H1 (cell line): Measurements from ENCODE around the gene SCIMP. TPM values are rescaled to one million over a fixed set of nuclear protein-coding genes. Genes with fewer than 3 reads are reported as not detected.

ENCODE experiments used
- CTCF ChIA-PET: fragments of 300-600 bp; sonication (Branson Sonifier 250); formaldehyde crosslinking; loops from one replicate; lab custom pipeline; 2021; ENCODE audit not compliant: partially characterized antibody; lab: Charles Lee
- POLR2A ChIA-PET: fragments of 300-600 bp; sonication (Branson Sonifier 250); formaldehyde crosslinking; loops from one replicate; lab custom pipeline; 2021; ENCODE audit warnings: inconsistent platforms; ENCODE audit not compliant: partially characterized antibody; lab: Charles Lee
- DNase-seq, 2 experiments: peaks; one replicate each; pipeline versions ENCODE4 v3.0.0 to v3.0.0-alpha.2; 2010 to 2022; ENCODE audit warnings: low spot score in 2 of 2, low read depth in 1 of 2, mixed read lengths in 1 of 2
- FAIRE-seq: peaks from 2 replicates; lab custom pipeline; 2011; peaks lifted over from hg19 to GRCh38; lab: Jason Lieb, UNC
- H2AFZ ChIP-seq: 2 replicates; pipeline ENCODE4 v1.8.1; 2012; ENCODE audit warnings: low read length, inconsistent platforms
- H2AK5ac ChIP-seq: 2 replicates; pipeline ENCODE4 v1.6.1; 2013; ENCODE audit warnings: low read depth, low read length
- H2BK120ac ChIP-seq: replicated peaks from 2 replicates; pipeline ENCODE3; 2013; ENCODE audit warnings: low read depth, low read length, inconsistent platforms
- H2BK12ac ChIP-seq: 2 replicates; pipeline ENCODE4 v1.6.1; 2013; ENCODE audit warnings: low read depth, low read length
- H2BK15ac ChIP-seq: 2 replicates; pipeline ENCODE4 v1.6.1; 2013; ENCODE audit warnings: low read length
- H2BK20ac ChIP-seq: 2 replicates; pipeline ENCODE4 v1.6.1; 2013; ENCODE audit warnings: low read length
- H2BK5ac ChIP-seq: 2 replicates; pipeline ENCODE4 v1.6.1; 2013; ENCODE audit warnings: low read depth, low read length
- H3K14ac ChIP-seq: 2 replicates; pipeline ENCODE4 v1.6.1; 2013; ENCODE audit warnings: inconsistent platforms; ENCODE audit not compliant: insufficient read length
- H3K18ac ChIP-seq: 2 replicates; pipeline ENCODE4 v1.6.1; 2013; ENCODE audit warnings: low read length; ENCODE audit errors: extremely low read depth
- H3K23ac ChIP-seq: 2 replicates; pipeline ENCODE4 v1.6.1; 2013; ENCODE audit warnings: inconsistent platforms; ENCODE audit not compliant: insufficient read length
- H3K23me2 ChIP-seq: 2 replicates; pipeline ENCODE4 v1.6.1; 2013; ENCODE audit warnings: low read depth, low read length
- H3K27ac ChIP-seq: 2 replicates; pipeline ENCODE4 v1.6.1; 2011; ENCODE audit warnings: low read depth, low read length, inconsistent platforms
- H3K27me3 ChIP-seq, 4 experiments: replicated peaks in 1 of 4; 1 replicate in 1 of 4; 2 replicates in 3 of 4; pipeline versions ENCODE4 v1.6.1 to v1.8.1; 2011 to 2013; ENCODE audit warnings: low read length in 3 of 4, mild to moderate bottlenecking in 3 of 4, inconsistent platforms in 2 of 4, mixed read lengths in 2 of 4, moderate library complexity in 1 of 4; ENCODE audit not compliant: control insufficient read depth in 3 of 4, insufficient read depth in 3 of 4; ENCODE audit errors: extremely low read depth in 1 of 4
- H3K36me3 ChIP-seq, 4 experiments: 2 replicates each; pipeline versions ENCODE4 v1.6.1 to v1.8.1; 2011 to 2013; ENCODE audit warnings: mild to moderate bottlenecking in 4 of 4, low read length in 3 of 4, moderate library complexity in 2 of 4, control low read depth in 1 of 4, inconsistent platforms in 1 of 4; ENCODE audit not compliant: insufficient read depth in 4 of 4, control insufficient read depth in 2 of 4
- H3K4ac ChIP-seq: replicated peaks from 2 replicates; pipeline ENCODE3; 2013; ENCODE audit warnings: low read length, low read depth, mixed read lengths, inconsistent platforms; ENCODE audit not compliant: insufficient read length
- H3K4me1 ChIP-seq, 4 experiments: replicated peaks in 1 of 4; 1 replicate in 1 of 4; 2 replicates in 3 of 4; pipeline versions ENCODE4 v1.6.1 to v1.8.1; 2011 to 2013; ENCODE audit warnings: low read length in 3 of 4, inconsistent platforms in 2 of 4, mixed read lengths in 1 of 4; ENCODE audit not compliant: insufficient read depth in 4 of 4, control insufficient read depth in 3 of 4
- H3K4me2 ChIP-seq, 2 experiments: 2 replicates each; pipeline versions ENCODE4 v1.6.1 to v1.8.1; 2011 to 2013; ENCODE audit warnings: low read depth in 2 of 2, low read length in 2 of 2, control low read depth in 1 of 2, inconsistent platforms in 1 of 2, mild to moderate bottlenecking in 1 of 2; ENCODE audit not compliant: insufficient read depth in 1 of 2
- H3K4me3 ChIP-seq, 4 experiments: fragments of 200-600, 300-600 bp in 1 of 4; sonication (generic), shearing (Covaris generic), sonication (Bioruptor Twin) in 1 of 4; 2 replicates each; pipeline versions ENCODE4 v1.5.1 to v1.8.1; 2011 to 2016; ENCODE audit warnings: low read length in 4 of 4, low read depth in 3 of 4, control low read depth in 2 of 4, inconsistent platforms in 2 of 4, mild to moderate bottlenecking in 2 of 4, mixed read lengths in 1 of 4, moderate library complexity in 1 of 4; ENCODE audit not compliant: insufficient read depth in 2 of 4; ENCODE audit errors: extremely low read depth in 1 of 4
- H3K56ac ChIP-seq: replicated peaks from 2 replicates; pipeline ENCODE3; 2013; ENCODE audit warnings: low read depth, mild to moderate bottlenecking, mixed read lengths, low read length, inconsistent platforms; ENCODE audit not compliant: insufficient read length
- H3K79me1 ChIP-seq: 2 replicates; pipeline ENCODE4 v1.6.1; 2013; ENCODE audit warnings: low read depth, low read length, control low read depth
- H3K79me2 ChIP-seq, 2 experiments: 2 replicates each; pipeline versions ENCODE4 v1.6.1 to v1.8.1; 2012 to 2013; ENCODE audit warnings: low read length in 2 of 2, mild to moderate bottlenecking in 2 of 2, inconsistent platforms in 1 of 2; ENCODE audit not compliant: insufficient read depth in 2 of 2, control insufficient read depth in 1 of 2
- H3K9ac ChIP-seq, 4 experiments: replicated peaks in 1 of 4; 1 replicate in 1 of 4; 2 replicates in 3 of 4; pipeline versions ENCODE4 v1.6.1 to v1.8.1; 2011 to 2013; ENCODE audit warnings: low read depth in 3 of 4, low read length in 3 of 4, control low read depth in 2 of 4, mild to moderate bottlenecking in 2 of 4, moderate library complexity in 2 of 4, inconsistent platforms in 1 of 4; ENCODE audit errors: extremely low read depth in 1 of 4
- H3K9me3 ChIP-seq, 2 experiments: 2 replicates each; pipeline versions ENCODE4 v1.6.1 to v1.8.1; 2012 to 2013; ENCODE audit warnings: mild to moderate bottlenecking in 2 of 2, moderate library complexity in 2 of 2, control low read depth in 1 of 2, inconsistent platforms in 1 of 2, low read depth in 1 of 2, low read length in 1 of 2, mixed read lengths in 1 of 2; ENCODE audit not compliant: insufficient read depth in 2 of 2
- H4K20me1 ChIP-seq, 2 experiments: replicated peaks in 1 of 2; 2 replicates each; pipeline versions ENCODE3 to v1.8.1; 2011 to 2013; ENCODE audit warnings: inconsistent platforms in 2 of 2, low read length in 2 of 2, mild to moderate bottlenecking in 1 of 2; ENCODE audit not compliant: insufficient read depth in 2 of 2, control insufficient read depth in 1 of 2
- H4K5ac ChIP-seq: 2 replicates; pipeline ENCODE4 v1.6.1; 2013; ENCODE audit warnings: low read length, low read depth, mixed read lengths, inconsistent platforms; ENCODE audit not compliant: insufficient read length
- H4K8ac ChIP-seq: 2 replicates; pipeline ENCODE4 v1.8.0; 2013; ENCODE audit warnings: mild to moderate bottlenecking, moderate library complexity, low read length, inconsistent platforms; ENCODE audit not compliant: insufficient read depth; ENCODE audit errors: extremely low read depth
- H4K91ac ChIP-seq: replicated peaks from 2 replicates; pipeline ENCODE3; 2013; ENCODE audit warnings: low read length, mixed read lengths, inconsistent platforms; ENCODE audit not compliant: insufficient read length
- HDAC6 ChIP-seq: IDR thresholded peaks from one replicate; pipeline ENCODE4 v1.7.1; 2012; ENCODE audit warnings: low read depth, mild to moderate bottlenecking, inconsistent platforms, low read length, moderate library complexity
- KDM1A ChIP-seq: fragments of 200-600, 300-600 bp; sonication (generic); IDR thresholded peaks from 2 replicates; pipeline ENCODE4 v1.7.1; 2016; ENCODE audit warnings: mild to moderate bottlenecking, low read length, borderline replicate concordance
- KDM4A ChIP-seq: IDR thresholded peaks from one replicate; pipeline ENCODE4 v1.7.1; 2012; ENCODE audit warnings: low read depth, mild to moderate bottlenecking, moderate library complexity, low read length, inconsistent platforms; ENCODE audit not compliant: severe bottlenecking
- POLR2AphosphoS5 ChIP-seq: IDR thresholded peaks from 2 replicates; pipeline ENCODE4 v1.6.1; 2011; ENCODE audit warnings: low read depth, low read length
- RAD21 ChIP-seq, 2 experiments: IDR thresholded peaks in 1 of 2; conservative IDR thresholded peaks in 1 of 2; 2 replicates each; pipeline ENCODE4 v1.6.1; 2011; ENCODE audit warnings: low read depth in 2 of 2, low read length in 2 of 2, improper control_type of control experiment in 1 of 2, inconsistent platforms in 1 of 2, mild to moderate bottlenecking in 1 of 2, moderate library complexity in 1 of 2
- SAP30 ChIP-seq: fragments of 300-600 bp; sonication (generic); IDR thresholded peaks from 2 replicates; pipeline ENCODE4 v1.7.1; 2012; ENCODE audit warnings: low read length, moderate library complexity, mild to moderate bottlenecking, inconsistent platforms; ENCODE audit not compliant: insufficient read depth, insufficient replicate concordance
- SP4 ChIP-seq: IDR thresholded peaks from 2 replicates; pipeline ENCODE4 v1.6.1; 2012; ENCODE audit warnings: low read length, inconsistent platforms
- YY1 ChIP-seq: IDR thresholded peaks from 2 replicates; pipeline ENCODE4 v1.6.1; 2011; ENCODE audit warnings: low read depth, mild to moderate bottlenecking, low read length
- WGBS, 2 experiments: shearing (Covaris generic) in 1 of 2; methylation state at CpG; one replicate each; pipeline versions ENCODE4 v1.1.6 to v1.1.7; 2013 to 2015; ENCODE audit warnings: low lambda C conversion rate in 2 of 2, mixed read lengths in 2 of 2, inconsistent platforms in 1 of 2, low coverage in 1 of 2, missing lambda C conversion rate in 1 of 2; ENCODE audit not compliant: insufficient replicate concordance in 2 of 2, insufficient coverage in 1 of 2, insufficient read length in 1 of 2; ENCODE audit errors: extremely low coverage in 1 of 2, missing lambda C conversion rate in 1 of 2; 5-methylcytosine and 5-hydroxymethylcytosine counted together
- polyA plus RNA-seq, 7 experiments: library from polyadenylated mRNA; depleted of rRNA in 3 of 7; stranded (reverse) in 5 of 7; unstranded in 2 of 7; fragments of >200 nt in 5 of 7; fragments of 200-250 nt in 2 of 7; gene quantifications; 1 replicate in 5 of 7; 2 replicates in 1 of 7; 4 replicates in 1 of 7; pipeline versions ENCODE4 v1.2.1 to v1.2.3, GENCODE V29; 2011 to 2013; ENCODE audit warnings: missing spikeins in 2 of 7, mixed read lengths in 2 of 7
- total RNA-seq: library from RNA; stranded (reverse); fragmentation: NEBNext Ultra II Directional; extraction: Animal tissue kit (Norgen Biotek cat#: 25700); gene quantifications from 2 replicates; pipeline ENCODE4 v1.2.1, GENCODE V29; 2021
- TF ChIP-seq, protein P1 (sequence below), 3 experiments: IDR thresholded peaks; 1 replicate in 2 of 3; 2 replicates in 1 of 3; pipeline versions ENCODE4 v1.5.1 to v1.6.1; 2011; ENCODE audit warnings: low read length in 3 of 3, mild to moderate bottlenecking in 3 of 3, inconsistent platforms in 2 of 3, low read depth in 1 of 3, moderate library complexity in 1 of 3; ENCODE audit not compliant: insufficient read depth in 1 of 3; ENCODE audit errors: control extremely low read depth in 1 of 3

SCIMP gene
- total and polyA plus RNA-seq, 2 of the 8 experiments (the other 6 are each of a cell fraction or from before 2014, with no cell fraction given), result not detected

GRCh38 chr17:5210614-5211252, 23.9 kb downstream of the SCIMP start:
- Histone ChIP-seq H2AFZ (no peak overlapping the region), H2BK12ac (no peak overlapping the region), H3K4ac (no peak overlapping the region), H2AK5ac (no peak overlapping the region), H3K79me1 (no peaks in the 10 kb centered on the region), H3K27ac (no peak overlapping the region), H2BK5ac (no peak overlapping the region), H3K27me3 (no peaks in the 10 kb centered on the region), H3K14ac (no peak overlapping the region), H4K20me1 (no peaks in the 10 kb centered on the region), H3K18ac (no peak overlapping the region), H3K23me2 (no peaks in the 10 kb centered on the region), H3K23ac (no peak overlapping the region), H2BK15ac (no peak overlapping the region), H3K79me2 (no peaks in the 10 kb centered on the region), H4K91ac (no peak overlapping the region), H3K56ac (no peak overlapping the region), H3K9ac (no peak overlapping the region)
- FAIRE-seq, result no peak
- 85% methylated on average over 8 of the region's 8 CpGs; no CpG with 5 or more reads in 1 of the 2 experiments for WGBS, 2 experiments
- CTCF ChIA-PET, result interaction anchor here (0.8 to 1.3 kb wide), 3 partner anchors 20 to 96 kb away, joined by 3 to 8 read pairs (median 3); partner anchors contain the start of gene ZNF594
- TF ChIP-seq RAD21 (IDR thresholded peaks at IDR 0.05 in 1 of 2, conservative IDR thresholded peaks at IDR 0.05 in 1 of 2; ENCODE audit: low read depth in 2 of 2, low read length in 2 of 2) (no peak), YY1 (no peak), SAP30 (no peak), POLR2AphosphoS5 (no peak), KDM1A (no peak), HDAC6 (no peak), KDM4A (no peak), SP4 (no peak)
- TF ChIP-seq, protein P1, sequence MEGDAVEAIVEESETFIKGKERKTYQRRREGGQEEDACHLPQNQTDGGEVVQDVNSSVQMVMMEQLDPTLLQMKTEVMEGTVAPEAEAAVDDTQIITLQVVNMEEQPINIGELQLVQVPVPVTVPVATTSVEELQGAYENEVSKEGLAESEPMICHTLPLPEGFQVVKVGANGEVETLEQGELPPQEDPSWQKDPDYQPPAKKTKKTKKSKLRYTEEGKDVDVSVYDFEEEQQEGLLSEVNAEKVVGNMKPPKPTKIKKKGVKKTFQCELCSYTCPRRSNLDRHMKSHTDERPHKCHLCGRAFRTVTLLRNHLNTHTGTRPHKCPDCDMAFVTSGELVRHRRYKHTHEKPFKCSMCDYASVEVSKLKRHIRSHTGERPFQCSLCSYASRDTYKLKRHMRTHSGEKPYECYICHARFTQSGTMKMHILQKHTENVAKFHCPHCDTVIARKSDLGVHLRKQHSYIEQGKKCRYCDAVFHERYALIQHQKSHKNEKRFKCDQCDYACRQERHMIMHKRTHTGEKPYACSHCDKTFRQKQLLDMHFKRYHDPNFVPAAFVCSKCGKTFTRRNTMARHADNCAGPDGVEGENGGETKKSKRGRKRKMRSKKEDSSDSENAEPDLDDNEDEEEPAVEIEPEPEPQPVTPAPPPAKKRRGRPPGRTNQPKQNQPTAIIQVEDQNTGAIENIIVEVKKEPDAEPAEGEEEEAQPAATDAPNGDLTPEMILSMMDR (IDR thresholded peaks at IDR 0.05; ENCODE audit: control extremely low read depth in 1 of 3, insufficient read depth in 1 of 3, low read depth in 1 of 3, low read length in 3 of 3), result no peak
- TF ChIP-seq, all 59 proteins: peak for 0
- H2BK20ac ChIP-seq, result no peak overlapping the region
- H3K4me3 ChIP-seq, result no peak overlapping the region
- H3K9me3 ChIP-seq, result no peaks in the 10 kb centered on the region
- POLR2A ChIA-PET, result interaction anchor here (1.6 kb wide), 1 partner anchor 19 kb away, joined by 3 read pairs; the partner anchor contains the start of gene ZNF594
- no peaks in the 10 kb centered on the region for H3K4me1 ChIP-seq
- H3K36me3 ChIP-seq, result no peaks in the 10 kb centered on the region
- H3K4me2 ChIP-seq, result no peak overlapping the region
- H4K8ac ChIP-seq, result no peak overlapping the region
- no peak overlapping the region for H4K5ac ChIP-seq
- DNase-seq, result no peak
- H2BK120ac ChIP-seq, result no peak overlapping the region
